GM19099 (cell line): ENCODE data around the gene HTR3A.

ENCODE experiments used
- POLR2A ChIP-seq: IDR thresholded peaks from 3 replicates; pipeline ENCODE4 v1.6.1; 2011; ENCODE audit warnings: low read depth; ENCODE audit not compliant: insufficient read length; ENCODE audit errors: extremely low read depth

HTR3A gene

GRCh38 chr11:113992459-113993110 lies 17.7 kb downstream of the HTR3A start:
- no peak for TF ChIP-seq POLR2A

- no peak for TF ChIP-seq POLR2A
Measured at GRCh38 chr11:113994077-113994954, 19.4 kb downstream of the HTR3A start.

- TF ChIP-seq POLR2A: no peak
Measured at GRCh38 chr11:113997473-113997872, 22.6 kb downstream of the HTR3A start.

GRCh38 chr11:113998574-113998973 lies 23.7 kb downstream of the HTR3A start:
- no peak for TF ChIP-seq POLR2A

GRCh38 chr11:114000526-114000925 lies 25.6 kb downstream of the HTR3A start:
- no peak for TF ChIP-seq POLR2A

- no peak for TF ChIP-seq POLR2A
Measured at GRCh38 chr11:114001416-114001815, 26.5 kb downstream of the HTR3A start.

GRCh38 chr11:114008331-114008730 lies 33.4 kb downstream of the HTR3A start:
- no peak for TF ChIP-seq POLR2A

GRCh38 chr11:114010931-114011330 lies 36.0 kb downstream of the HTR3A start:
- no peak for TF ChIP-seq POLR2A

- no peak for TF ChIP-seq POLR2A
Measured at GRCh38 chr11:114011443-114011842, 36.5 kb downstream of the HTR3A start.

- TF ChIP-seq POLR2A: no peak
Measured at GRCh38 chr11:114015117-114015516, 40.2 kb downstream of the HTR3A start.

- no peak for TF ChIP-seq POLR2A
Measured at GRCh38 chr11:114016986-114017385, 42.1 kb downstream of the HTR3A start.

GRCh38 chr11:114017723-114018122 lies 42.8 kb downstream of the HTR3A start:
- no peak for TF ChIP-seq POLR2A

GRCh38 chr11:114019046-114019445 lies 44.1 kb downstream of the HTR3A start:
- TF ChIP-seq POLR2A: no peak

GRCh38 chr11:114019574-114019973 lies 44.7 kb downstream of the HTR3A start:
- TF ChIP-seq POLR2A: no peak

GRCh38 chr11:114025329-114025907 lies 50.5 kb downstream of the HTR3A start:
- TF ChIP-seq POLR2A: no peak

GRCh38 chr11:114026355-114026754 lies 51.4 kb downstream of the HTR3A start:
- TF ChIP-seq POLR2A: no peak
